ENCODE measurements around the gene PNPLA7.
"Not testable (repeated sequence)": the region's sequence is repeated elsewhere in the genome, so short reads cannot be mapped to it uniquely, and the experiment has no call there.

Gene PNPLA7

GRCh38 chr9:137511758-137512463 lies 38.3 kb downstream of the PNPLA7 start:
- DNase-seq, result no peak

- DNase-seq, result not testable (repeated sequence)
Observed at GRCh38 chr9:137511126-137511525, 39.1 kb downstream of the PNPLA7 start.

GRCh38 chr9:137509198-137509597 lies 41.0 kb downstream of the PNPLA7 start:
- no peak for DNase-seq

- no peak for DNase-seq
Observed at GRCh38 chr9:137506702-137507171, 43.5 kb downstream of the PNPLA7 start.

GRCh38 chr9:137506274-137506673 lies 43.9 kb downstream of the PNPLA7 start:
- no peak for DNase-seq

GRCh38 chr9:137505421-137506140 lies 44.6 kb downstream of the PNPLA7 start:
- no peak for DNase-seq

DNA sequence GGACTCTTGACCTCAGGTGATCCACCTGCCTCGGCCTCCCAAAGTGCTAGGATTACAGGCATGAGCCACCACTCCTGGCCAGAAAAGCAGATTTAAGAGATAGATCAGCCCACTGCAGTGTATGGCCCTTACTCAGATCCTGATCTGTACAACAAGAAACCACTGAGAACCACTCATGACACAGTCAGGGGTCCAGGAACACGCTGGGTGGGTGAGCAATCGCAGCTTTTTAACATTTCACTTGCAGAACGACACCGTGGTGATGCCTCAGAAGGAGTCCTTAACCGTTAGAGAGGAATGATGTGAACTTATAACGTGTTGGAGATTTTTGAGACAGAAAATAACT lies 45.8 kb downstream of the PNPLA7 start:
- no peak for DNase-seq

DNA sequence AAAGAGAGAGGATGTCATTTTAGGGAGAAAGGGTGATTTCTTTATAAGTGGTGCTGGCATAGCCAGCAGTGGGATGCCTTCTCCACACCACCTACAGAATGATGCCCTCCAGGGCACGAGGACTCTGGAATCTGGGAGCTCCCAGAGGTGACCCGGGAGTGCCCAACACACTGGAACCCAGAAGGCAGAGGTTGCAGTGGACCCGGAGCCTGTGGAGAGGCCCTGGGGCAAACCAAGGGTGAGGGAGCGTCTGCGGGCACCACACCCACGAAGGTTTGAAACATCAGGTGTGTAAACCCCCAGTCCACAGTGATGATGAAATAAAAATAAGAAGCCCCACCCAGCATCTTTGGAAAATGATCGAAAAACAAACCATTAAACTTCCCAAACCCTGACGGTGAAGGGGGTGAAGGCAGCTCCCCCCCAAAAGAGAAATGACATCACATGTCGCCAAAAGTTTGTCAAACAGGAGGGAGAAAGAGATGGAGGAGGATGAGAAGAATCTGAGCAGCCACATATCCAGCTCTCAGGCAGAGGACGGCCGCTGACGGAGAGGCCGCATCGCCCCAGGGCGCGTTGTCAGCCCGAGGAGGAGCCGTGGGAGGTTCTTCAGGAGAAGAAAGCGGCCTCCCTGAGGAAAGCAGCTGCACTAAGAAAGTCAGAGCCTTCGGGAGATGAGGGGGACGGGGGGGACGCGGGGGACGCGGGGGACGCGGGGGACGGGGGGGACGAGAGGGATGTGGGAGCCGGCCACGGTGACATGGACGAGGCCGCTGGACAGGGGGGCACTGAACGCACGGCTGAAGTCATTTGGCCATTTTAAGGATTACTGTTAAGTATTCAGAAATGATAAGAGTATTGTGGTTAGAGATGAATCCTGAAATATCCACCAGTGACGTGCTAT lies 47.9 kb downstream of the PNPLA7 start:
- DNase-seq, result no peak

GRCh38 chr9:137501457-137501856 lies 48.7 kb downstream of the PNPLA7 start:
- DNase-seq, result no peak

GRCh38 chr9:137500666-137501397 lies 49.4 kb downstream of the PNPLA7 start:
- DNase-seq, result no peak

GRCh38 chr9:137499858-137500661 lies 50.1 kb downstream of the PNPLA7 start:
- no peak for DNase-seq

DNA sequence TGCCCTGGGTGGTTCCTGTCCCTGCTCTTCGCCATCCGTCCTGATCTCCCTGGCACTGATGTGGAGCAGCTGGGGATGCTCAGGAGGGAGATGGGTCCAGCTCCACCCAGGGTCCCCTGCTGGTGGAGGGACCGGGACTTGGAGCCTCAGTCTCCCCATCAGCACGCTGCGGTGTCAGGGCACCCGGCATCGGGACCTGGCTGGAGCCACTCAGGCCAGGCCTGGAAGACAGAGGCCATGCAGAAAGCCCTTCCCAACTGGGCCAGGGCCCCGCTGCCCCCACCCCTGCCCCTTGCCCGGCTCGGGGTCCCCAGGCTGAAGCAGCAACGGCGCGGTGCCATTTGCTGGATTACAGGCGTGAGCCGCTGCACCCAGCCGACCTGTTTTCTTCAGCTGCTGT lies 50.8 kb downstream of the PNPLA7 start:
- DNase-seq, result no peak

- DNase-seq, result no peak
Observed at GRCh38 chr9:137498720-137499150, 51.5 kb downstream of the PNPLA7 start.

DNA sequence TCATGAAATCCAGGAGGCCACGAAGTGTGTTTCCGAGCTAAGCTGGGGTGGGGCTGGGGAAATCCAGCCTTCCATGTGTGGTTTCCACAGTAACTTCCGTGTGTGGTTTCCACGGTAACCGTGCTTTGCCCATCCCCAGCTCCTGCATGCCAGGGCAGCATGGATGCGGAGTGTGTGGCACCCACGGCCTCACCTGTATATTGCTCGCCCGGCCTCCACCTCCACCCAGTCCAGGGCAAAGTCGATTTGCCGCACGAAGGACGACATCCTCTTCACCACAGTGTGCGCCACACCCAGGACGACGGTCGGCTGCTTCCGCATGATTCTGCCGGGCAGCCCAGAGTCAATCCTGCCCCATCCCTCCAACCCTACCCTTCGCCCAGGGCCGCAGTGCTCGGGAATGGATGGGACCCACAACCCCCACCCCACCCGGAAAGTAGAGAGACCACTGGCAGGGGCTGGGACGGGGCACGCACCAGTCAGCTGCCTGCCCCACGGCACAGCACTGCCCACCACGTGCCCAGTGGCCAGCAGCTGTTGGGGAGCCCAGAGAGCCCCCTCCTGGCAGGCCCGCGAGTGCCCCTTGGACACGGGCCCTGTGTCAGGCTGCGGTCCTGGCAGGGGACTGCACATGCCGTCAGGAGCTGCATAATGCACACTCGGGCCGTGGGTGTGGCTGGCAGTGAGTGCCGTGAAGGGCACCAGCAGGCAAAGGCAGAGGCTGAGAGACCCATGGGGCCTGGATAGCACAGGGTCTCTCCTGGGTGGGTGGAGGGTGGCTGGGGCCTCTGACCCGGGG lies 52.1 kb downstream of the PNPLA7 start:
- no peak for DNase-seq

DNA sequence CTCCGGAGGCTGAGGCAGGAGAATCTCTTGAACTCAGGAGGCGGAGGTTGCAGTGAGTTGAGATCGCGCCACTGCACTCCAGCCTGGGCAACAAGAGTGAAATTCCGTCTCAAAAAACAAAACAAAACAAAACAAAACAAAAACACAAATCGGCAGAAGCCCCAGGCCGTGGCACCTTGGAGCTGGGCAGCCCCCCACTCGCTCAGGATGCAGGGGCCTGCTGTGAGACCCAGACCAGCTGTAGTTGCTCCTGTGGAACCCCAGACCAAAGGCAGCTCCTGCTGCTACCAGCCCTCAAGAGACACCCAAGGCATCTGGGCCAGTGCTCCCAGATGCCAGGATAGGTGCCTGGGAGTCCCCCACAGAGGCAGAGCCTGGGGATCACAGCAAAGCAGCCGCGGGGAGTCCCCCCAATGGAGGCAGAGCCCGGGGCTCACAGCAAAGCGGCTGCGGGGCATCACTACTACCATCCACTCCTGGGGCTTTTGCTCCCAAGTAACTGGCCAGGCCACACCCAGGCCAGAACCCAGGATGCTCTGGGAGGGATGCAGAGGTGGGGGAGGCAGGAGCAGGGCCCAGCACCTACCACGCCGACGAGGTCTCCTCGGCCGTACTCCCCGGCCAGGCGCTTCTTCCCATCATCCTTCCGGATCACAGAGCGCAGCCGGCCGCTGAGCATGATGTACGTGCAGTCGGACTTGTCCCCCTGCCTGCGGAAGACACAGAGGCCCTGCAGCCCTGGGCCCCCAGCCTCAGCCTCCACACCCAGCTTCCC lies 53.4 kb downstream of the PNPLA7 start:
- no peak for DNase-seq

DNA sequence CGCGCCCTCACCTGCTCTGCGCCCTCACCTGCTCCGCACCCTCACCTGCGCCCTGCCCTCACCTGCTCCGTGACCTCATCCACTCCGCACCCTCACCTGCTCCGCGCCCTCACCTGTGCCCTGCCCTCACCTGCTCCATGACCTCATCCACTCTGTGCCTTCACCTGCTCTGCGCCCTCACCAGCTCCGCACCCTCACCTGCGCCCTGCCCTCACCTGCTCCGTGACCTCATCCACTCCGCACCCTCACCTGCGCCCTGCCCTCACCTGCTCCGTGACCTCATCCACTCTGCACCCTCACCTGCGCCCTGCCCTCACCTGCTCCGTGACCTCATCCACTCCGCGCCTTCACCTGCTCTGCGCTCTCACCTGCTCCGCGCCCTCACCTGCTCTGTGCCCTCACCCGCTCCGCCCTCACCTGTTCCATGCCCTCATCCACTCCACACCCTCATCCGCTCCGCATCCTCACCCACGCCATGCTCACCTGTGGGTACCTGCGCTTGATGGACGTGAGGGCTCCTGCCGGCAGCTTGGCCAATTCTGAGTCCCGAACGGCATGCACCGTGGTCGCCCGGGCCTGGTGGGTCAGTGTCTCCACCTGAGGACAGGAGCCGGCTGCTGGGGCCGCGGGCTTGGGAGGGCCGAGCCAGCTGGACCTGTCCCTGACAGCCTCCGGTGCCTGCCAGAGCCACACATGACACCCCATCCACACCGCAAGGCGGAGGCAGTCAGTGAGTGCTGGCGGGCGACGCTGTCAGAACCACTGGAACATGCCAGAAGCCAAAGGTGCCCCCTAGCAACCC lies 55.5 kb downstream of the PNPLA7 start:
- DNase-seq, result no peak

GRCh38 chr9:137494104-137494544 lies 56.1 kb downstream of the PNPLA7 start:
- no peak for DNase-seq

DNA sequence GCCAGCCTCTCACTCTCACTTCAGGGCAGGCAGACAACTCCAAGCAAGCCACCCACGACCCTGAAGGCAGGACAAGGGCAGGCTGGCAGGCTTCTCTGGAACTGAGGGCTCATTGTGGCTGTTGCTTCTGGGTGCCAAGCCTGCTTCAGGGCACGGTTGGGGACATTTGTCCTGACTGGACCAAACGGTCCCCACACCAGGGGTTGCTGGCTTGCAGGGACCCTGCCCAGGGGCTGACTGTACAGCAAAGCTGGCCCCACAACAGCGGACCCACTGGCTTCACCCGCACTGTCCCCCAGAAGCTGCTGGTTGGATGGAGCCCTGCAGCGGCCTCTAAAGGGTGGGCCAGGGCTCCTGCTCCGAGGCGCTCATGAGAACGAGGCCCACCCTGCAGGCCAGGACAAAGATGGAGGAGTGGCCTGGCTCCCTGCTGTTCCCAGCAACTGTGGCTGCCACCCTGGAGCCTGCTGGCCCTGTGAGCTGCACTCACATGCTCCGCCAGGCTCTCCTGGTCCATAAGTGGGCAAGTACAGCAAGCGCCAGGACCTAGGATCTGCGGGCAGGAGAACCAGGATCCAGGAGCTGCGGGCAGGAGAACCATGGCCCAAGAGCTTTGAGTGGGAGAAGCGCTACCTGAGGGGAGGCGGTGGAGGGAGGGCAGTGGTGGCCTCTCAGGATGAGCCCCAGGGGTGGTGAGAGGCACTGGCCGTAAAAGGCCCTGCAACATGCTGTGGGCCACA lies 56.7 kb downstream of the PNPLA7 start:
- no peak for DNase-seq

Measured in NCI-H1436 treated with DMSO at 0.1 percent for 48 hours (cell line).